HG02610 (cell line): ENCODE results near the gene APOBEC3G.
"Not testable (repeated sequence)": the region's sequence is repeated elsewhere in the genome, so short reads cannot be mapped to it uniquely, and the experiment has no call there.

Source experiments
- ATAC-seq: cut with Tn5 transposase; IDR thresholded peaks from one replicate; pipeline ENCODE4 v1.9.1; 2021; ENCODE audit warnings: mild to moderate bottlenecking, moderate library complexity; ENCODE audit not compliant: unreplicated experiment

APOBEC3G gene

GRCh38 chr22:39077026-39077840 is at the start of gene APOBEC3G:
APOBEC3G (plus strand) TSS chr22:39077275; CDS start chr22:39077362, 87 bp downstream.
- ATAC-seq: peak; percentile 75

GRCh38 chr22:39027717-39028116 is 49.4 kb upstream of the APOBEC3G start:
- ATAC-seq: no peak

GRCh38 chr22:39028281-39028680 is 48.8 kb upstream of the APOBEC3G start:
- ATAC-seq: no peak

- no peak for ATAC-seq
Measured at GRCh38 chr22:39029227-39029626, 47.8 kb upstream of the APOBEC3G start.

GRCh38 chr22:39030705-39031104 is 46.4 kb upstream of the APOBEC3G start:
- ATAC-seq: no peak

- not testable (repeated sequence) for ATAC-seq
Measured at GRCh38 chr22:39031434-39032295, 45.4 kb upstream of the APOBEC3G start.

- ATAC-seq: not testable (repeated sequence)
Measured at GRCh38 chr22:39037071-39037470, 40.0 kb upstream of the APOBEC3G start.

- no peak for ATAC-seq
Measured at GRCh38 chr22:39039306-39040126, 37.6 kb upstream of the APOBEC3G start.

- not testable (repeated sequence) for ATAC-seq
Measured at GRCh38 chr22:39040155-39040537, 36.9 kb upstream of the APOBEC3G start.

GRCh38 chr22:39040538-39041296 is 36.4 kb upstream of the APOBEC3G start, which contains the start of gene APOBEC3F:
APOBEC3F (plus strand) TSS chr22:39040864; CDS start chr22:39040961, 97 bp downstream.
- peak; percentile 94 for ATAC-seq

GRCh38 chr22:39041908-39042307 is 35.2 kb upstream of the APOBEC3G start:
- ATAC-seq: no peak

GRCh38 chr22:39043063-39043462 is 34.0 kb upstream of the APOBEC3G start:
- not testable (repeated sequence) for ATAC-seq

GRCh38 chr22:39045136-39045535 is 31.9 kb upstream of the APOBEC3G start:
- ATAC-seq: not testable (repeated sequence)

GRCh38 chr22:39049486-39049885 is 27.6 kb upstream of the APOBEC3G start:
- ATAC-seq: not testable (repeated sequence)

GRCh38 chr22:39051844-39052495 is 25.1 kb upstream of the APOBEC3G start:
- not testable (repeated sequence) for ATAC-seq

GRCh38 chr22:39055658-39056057 is 21.4 kb upstream of the APOBEC3G start:
- no peak for ATAC-seq

- ATAC-seq: not testable (repeated sequence)
Measured at GRCh38 chr22:39061290-39061689, 15.8 kb upstream of the APOBEC3G start.

GRCh38 chr22:39061951-39062350 is 15.1 kb upstream of the APOBEC3G start:
- not testable (repeated sequence) for ATAC-seq

- not testable (repeated sequence) for ATAC-seq
Measured at GRCh38 chr22:39063904-39064303, 13.2 kb upstream of the APOBEC3G start.
